Gastrocnemius medialis (tissue), 4 donors: ENCODE measurements around the gene C2orf69. TPM values are rescaled to one million over a fixed set of nuclear protein-coding genes. Genes with fewer than 3 reads are reported as not detected.

Source experiments
- ATAC-seq, 2 donors: fragments of 150-250 bp; one replicate each; pipeline ENCODE4 v1.9.1; 2016
- DNase-seq, 2 donors: peaks; one replicate each; pipeline ENCODE4 v3.0.0-alpha.2; 2019
- H3K27ac ChIP-seq, 4 donors: fragments of 200-600 bp; sonication (generic); 1 replicate in 1 of 4; 2 replicates in 3 of 4; pipeline ENCODE4 v1.5.1; 2016 to 2018; ENCODE audit warnings: mild to moderate bottlenecking in 2 of 4, moderate library complexity in 1 of 4
- H3K27me3 ChIP-seq, 3 donors: fragments of 200-600 bp; sonication (generic) in 2 of 3; 1 replicate in 1 of 3; 2 replicates in 2 of 3; pipeline versions ENCODE4 v1.5.1 to v1.6.0; 2016 to 2019; ENCODE audit warnings: mild to moderate bottlenecking in 1 of 3, moderate library complexity in 1 of 3
- H3K36me3 ChIP-seq, 2 donors: fragments of 200-600 bp; sonication (generic) in 1 of 2; one replicate each; pipeline ENCODE4 v1.5.1; 2017 to 2018
- H3K4me1 ChIP-seq, 2 donors: fragments of 200-600 bp; sonication (generic) in 1 of 2; one replicate each; pipeline ENCODE4 v1.5.1; 2016 to 2017; ENCODE audit warnings: mild to moderate bottlenecking in 2 of 2
- H3K4me3 ChIP-seq, 4 donors: fragments of 200-600 bp; sonication (generic) in 3 of 4; 1 replicate in 1 of 4; 2 replicates in 3 of 4; pipeline ENCODE4 v1.5.1; 2016 to 2019; ENCODE audit warnings: mild to moderate bottlenecking in 2 of 4
- H3K9me3 ChIP-seq, 3 donors: fragments of 200-600 bp; sonication (generic) in 2 of 3; 1 replicate in 1 of 3; 2 replicates in 2 of 3; pipeline ENCODE4 v1.5.1; 2016 to 2019
- POLR2A ChIP-seq, 2 donors: fragments of 450-650 bp; IDR thresholded peaks; one replicate each; pipeline ENCODE4 v1.6.1; 2017; ENCODE audit warnings: antibody characterized with exemption in 2 of 2, mild to moderate bottlenecking in 2 of 2, moderate library complexity in 2 of 2
- in situ Hi-C, 4 donors: fragments of 200-750 bp; cut with MboI; loops; one replicate each; pipeline versions ENCODE4 v1.15.0 to v1.8.0; 2017; ENCODE audit warnings: low sequenced_read_pairs in 4 of 4
- intact Hi-C: fragments of 100-400 bp; cut with DNase I; formaldehyde crosslinking; loops from one replicate; pipeline ENCODE4 v1.15.1; 2023; ENCODE audit warnings: low total_unique reads
- total RNA-seq, 4 donors: library from RNA; depleted of rRNA; stranded (reverse); fragments of >200 nt; gene quantifications; one replicate each; pipeline versions ENCODE4 v1.1.0 to v1.2.3, GENCODE V29; 2016
- TF ChIP-seq, protein P1 (sequence below), 5 experiments: fragments of 450-650 bp in 3 of 5; fragments of 200-600 bp in 2 of 5; sonication (generic) in 2 of 5; IDR thresholded peaks in 4 of 5; conservative IDR thresholded peaks in 1 of 5; 1 replicate in 4 of 5; 2 replicates in 1 of 5; pipeline ENCODE4 v1.5.1; 2016 to 2019; ENCODE audit warnings: antibody characterized with exemption in 5 of 5, mild to moderate bottlenecking in 3 of 5, moderate library complexity in 3 of 5

The C2orf69 gene, protein sequence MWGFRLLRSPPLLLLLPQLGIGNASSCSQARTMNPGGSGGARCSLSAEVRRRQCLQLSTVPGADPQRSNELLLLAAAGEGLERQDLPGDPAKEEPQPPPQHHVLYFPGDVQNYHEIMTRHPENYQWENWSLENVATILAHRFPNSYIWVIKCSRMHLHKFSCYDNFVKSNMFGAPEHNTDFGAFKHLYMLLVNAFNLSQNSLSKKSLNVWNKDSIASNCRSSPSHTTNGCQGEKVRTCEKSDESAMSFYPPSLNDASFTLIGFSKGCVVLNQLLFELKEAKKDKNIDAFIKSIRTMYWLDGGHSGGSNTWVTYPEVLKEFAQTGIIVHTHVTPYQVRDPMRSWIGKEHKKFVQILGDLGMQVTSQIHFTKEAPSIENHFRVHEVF
- 10 to 100 TPM in 2 of 4 donors, 1 to 10 TPM in 2; 5.5 to 11.4 (median 9.3) TPM for total RNA-seq

DNA sequence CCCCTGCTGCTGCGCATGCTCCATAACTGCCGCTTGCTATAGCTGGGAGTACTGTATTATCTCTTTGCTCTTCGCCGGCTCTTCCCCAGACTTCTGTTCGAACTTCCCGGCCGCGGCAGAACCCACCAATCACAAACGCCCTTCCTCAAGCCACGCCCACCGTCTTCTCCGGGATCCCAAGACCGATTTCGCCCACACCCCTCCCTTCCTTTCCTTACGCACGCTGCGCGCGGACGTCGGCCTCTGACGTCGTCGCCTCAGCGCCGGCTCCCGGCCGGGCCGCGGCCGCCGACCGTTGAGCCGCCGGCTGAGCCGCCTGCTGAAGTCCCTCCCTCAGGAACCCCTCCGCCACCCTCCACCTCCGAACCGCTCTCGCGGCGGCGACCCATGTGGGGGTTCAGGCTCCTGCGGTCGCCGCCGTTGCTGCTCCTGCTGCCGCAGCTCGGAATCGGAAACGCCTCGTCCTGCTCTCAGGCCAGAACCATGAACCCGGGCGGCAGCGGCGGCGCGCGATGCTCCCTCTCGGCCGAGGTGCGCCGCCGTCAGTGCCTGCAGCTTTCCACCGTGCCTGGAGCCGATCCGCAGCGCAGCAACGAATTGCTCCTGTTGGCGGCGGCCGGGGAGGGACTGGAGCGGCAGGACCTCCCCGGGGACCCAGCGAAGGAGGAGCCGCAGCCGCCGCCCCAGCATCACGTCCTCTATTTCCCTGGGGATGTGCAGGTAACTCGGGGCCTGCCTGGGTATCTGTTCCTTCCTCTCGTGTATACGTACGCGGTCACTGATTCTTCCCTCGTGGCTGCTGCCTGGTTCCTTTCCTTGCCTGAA lies at the start of gene C2orf69:
Gene C2orf69, plus strand, starts transcription at position 242 of the 825 bp plus-strand sequence. Its CDS starts 146 bp downstream, at position 388.
- ATAC-seq (peak; percentile 97), DNase-seq (peak; percentile 95 to 96)
- H3K27me3 ChIP-seq, result no peaks in the 10 kb centered on the region
- peaks cover 15 to 32% of the 10 kb centered on the region in 2 donors for H3K4me1 ChIP-seq
- no peaks in the 10 kb centered on the region for H3K9me3 ChIP-seq
- peak within 1 kb of the TSS; percentile 89 to 99 (median 90) for H3K4me3 ChIP-seq
- peaks cover 0 to under 1% of the 10 kb centered on the region in 2 donors for H3K36me3 ChIP-seq
- peak within 1 kb of the TSS; percentile 96 to 100 (median 96) for H3K27ac ChIP-seq
- TF ChIP-seq POLR2A (IDR thresholded peaks at IDR 0.05), result peak; percentile 84 to 85
- TF ChIP-seq, protein P1, sequence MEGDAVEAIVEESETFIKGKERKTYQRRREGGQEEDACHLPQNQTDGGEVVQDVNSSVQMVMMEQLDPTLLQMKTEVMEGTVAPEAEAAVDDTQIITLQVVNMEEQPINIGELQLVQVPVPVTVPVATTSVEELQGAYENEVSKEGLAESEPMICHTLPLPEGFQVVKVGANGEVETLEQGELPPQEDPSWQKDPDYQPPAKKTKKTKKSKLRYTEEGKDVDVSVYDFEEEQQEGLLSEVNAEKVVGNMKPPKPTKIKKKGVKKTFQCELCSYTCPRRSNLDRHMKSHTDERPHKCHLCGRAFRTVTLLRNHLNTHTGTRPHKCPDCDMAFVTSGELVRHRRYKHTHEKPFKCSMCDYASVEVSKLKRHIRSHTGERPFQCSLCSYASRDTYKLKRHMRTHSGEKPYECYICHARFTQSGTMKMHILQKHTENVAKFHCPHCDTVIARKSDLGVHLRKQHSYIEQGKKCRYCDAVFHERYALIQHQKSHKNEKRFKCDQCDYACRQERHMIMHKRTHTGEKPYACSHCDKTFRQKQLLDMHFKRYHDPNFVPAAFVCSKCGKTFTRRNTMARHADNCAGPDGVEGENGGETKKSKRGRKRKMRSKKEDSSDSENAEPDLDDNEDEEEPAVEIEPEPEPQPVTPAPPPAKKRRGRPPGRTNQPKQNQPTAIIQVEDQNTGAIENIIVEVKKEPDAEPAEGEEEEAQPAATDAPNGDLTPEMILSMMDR (IDR thresholded peaks at IDR 0.05 in 4 of 5, conservative IDR thresholded peaks at IDR 0.05 in 1 of 5), result peak in 2 of 5 experiments; percentile 15 to 16
- in situ Hi-C loops (no loop called here), intact Hi-C loops (loop anchor here (1.0 to 5.0 kb wide), 3 partner anchors 44 to 396 kb away; partner anchors contain the start of genes FTCDNL1, MAIP1, SPATS2L and TYW5)

DNA sequence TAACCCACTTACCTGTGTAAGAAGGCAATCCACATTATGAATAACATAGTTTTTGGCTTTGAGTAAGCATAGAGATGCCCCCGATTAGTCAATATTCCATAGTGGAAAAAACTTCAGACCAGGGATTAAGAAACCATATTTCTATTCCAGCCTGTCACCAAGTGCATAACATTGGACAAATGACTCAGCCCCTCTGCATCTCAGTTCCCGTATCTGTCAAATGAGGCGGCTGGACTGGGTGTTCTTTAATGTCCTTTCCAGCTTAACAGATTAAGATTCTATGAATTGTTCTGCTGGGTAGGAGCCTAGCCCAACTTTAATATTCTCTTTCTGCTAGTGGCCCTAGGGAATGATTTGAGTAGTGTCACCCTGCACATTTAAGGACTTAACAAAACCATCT lies 48.3 kb upstream of the C2orf69 start:
- Histone ChIP-seq H3K27ac (peak overlapping the region; percentile 13 to 59 (median 32)), H3K4me1 (peaks cover 4 to 5% of the 10 kb centered on the region in 2 donors), H3K9me3 (no peaks in the 10 kb centered on the region), H3K4me3 (no peak overlapping the region), H3K27me3 (no peaks in the 10 kb centered on the region), H3K36me3 (no peaks in the 10 kb centered on the region)
- TF ChIP-seq, protein P1 (IDR thresholded peaks at IDR 0.05 in 4 of 5, conservative IDR thresholded peaks at IDR 0.05 in 1 of 5), result no peak
- TF ChIP-seq POLR2A (IDR thresholded peaks at IDR 0.05), result no peak
- in situ Hi-C loops, result no loop called here
- ATAC-seq (peak; percentile 92 to 94), DNase-seq (peak; percentile 3 to 23)
- intact Hi-C loops, result loop anchor here (10.0 kb wide), 1 partner anchor 158 kb away; no protein-coding TSS in a partner anchor

DNA sequence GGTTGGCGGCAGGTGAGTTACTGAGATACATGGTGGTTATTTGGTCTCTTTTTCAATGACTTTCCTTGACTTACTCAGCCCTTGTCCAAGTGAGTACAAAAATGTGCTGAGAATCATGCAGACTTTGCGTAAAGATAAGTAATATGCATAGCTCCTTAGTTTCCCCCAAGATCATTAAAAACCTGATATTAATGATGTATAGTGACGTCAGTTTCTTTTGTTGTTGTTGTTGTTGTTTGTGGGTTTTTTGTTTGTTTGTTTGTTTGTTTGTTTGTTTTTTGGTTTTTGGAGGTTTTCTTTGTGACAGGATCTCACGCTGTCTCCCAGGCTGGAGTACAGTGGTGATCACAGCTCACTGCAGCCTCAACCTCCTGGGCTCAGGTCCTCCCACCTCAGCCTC lies 45.2 kb upstream of the C2orf69 start:
- Histone ChIP-seq H3K4me3 (no peak overlapping the region), H3K36me3 (no peaks in the 10 kb centered on the region), H3K4me1 (peaks cover 4 to 10% of the 10 kb centered on the region in 2 donors), H3K9me3 (no peaks in the 10 kb centered on the region), H3K27ac (no peak overlapping the region), H3K27me3 (no peaks in the 10 kb centered on the region)
- intact Hi-C loops, result loop anchor here (10.0 kb wide), 1 partner anchor 161 kb away; no protein-coding TSS in a partner anchor
- TF ChIP-seq, protein P1 (IDR thresholded peaks at IDR 0.05 in 4 of 5, conservative IDR thresholded peaks at IDR 0.05 in 1 of 5), result no peak
- no peak for TF ChIP-seq POLR2A (IDR thresholded peaks at IDR 0.05)
- in situ Hi-C loops, result no loop called here
- DNase-seq (no peak), ATAC-seq (no peak)

DNA sequence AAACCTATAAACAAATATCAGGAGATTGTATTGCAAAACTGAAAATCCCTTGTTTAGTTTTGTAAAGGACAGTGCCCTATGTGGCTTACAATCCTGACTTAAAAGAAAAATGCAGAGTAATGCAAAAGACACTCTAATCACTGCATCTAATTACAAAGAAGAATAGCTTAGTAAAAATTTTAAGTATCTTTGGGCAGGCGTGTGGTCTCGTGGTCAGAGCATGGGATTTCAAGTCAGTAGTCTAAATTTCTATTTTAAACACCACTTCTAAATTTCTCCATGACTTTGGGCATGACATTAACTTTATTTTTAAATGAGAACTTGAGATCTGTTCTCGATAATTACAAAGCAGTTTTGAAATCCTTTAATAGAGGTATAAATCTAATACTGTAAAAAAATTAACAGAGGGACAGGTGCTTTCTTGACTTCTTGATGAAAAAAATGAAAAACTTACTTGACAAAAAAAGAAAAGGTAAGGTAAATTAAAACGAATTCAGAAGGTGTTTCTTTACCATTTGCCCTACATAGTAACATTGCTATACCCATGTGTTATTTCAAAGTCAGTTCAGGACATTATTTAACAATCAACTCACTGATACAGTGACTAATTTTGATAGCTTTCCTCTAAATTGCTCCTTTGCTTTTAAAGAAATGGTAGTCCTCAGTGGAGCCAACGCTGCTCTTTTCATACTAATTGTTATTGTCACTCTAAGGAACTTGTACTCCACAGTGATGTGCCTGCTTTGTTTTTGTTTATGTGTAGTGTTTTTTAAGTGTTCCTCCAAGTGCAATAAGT lies 42.5 kb upstream of the C2orf69 start:
- peak overlapping the region; percentile 42 to 67 (median 61) for H3K27ac ChIP-seq
- TF ChIP-seq, protein P1 (IDR thresholded peaks at IDR 0.05 in 4 of 5, conservative IDR thresholded peaks at IDR 0.05 in 1 of 5), result no peak
- TF ChIP-seq POLR2A (IDR thresholded peaks at IDR 0.05), result no peak
- H3K9me3 ChIP-seq, result no peaks in the 10 kb centered on the region
- DNase-seq, result no peak
- H3K4me3 ChIP-seq, result peak overlapping the region in 3 of 4 donors; percentile 4 to 15 (median 12)
- intact Hi-C loops (loop anchor here (10.0 kb wide), 1 partner anchor 164 kb away; no protein-coding TSS in a partner anchor), in situ Hi-C loops (no loop called here)
- H3K36me3 ChIP-seq, result no peaks in the 10 kb centered on the region
- H3K4me1 ChIP-seq, result peaks cover 0 to 5% of the 10 kb centered on the region in 2 donors
- peak; percentile 58 to 72 for ATAC-seq
- H3K27me3 ChIP-seq, result no peaks in the 10 kb centered on the region
